ENCODE data around the gene GARRE1. TPM values are rescaled to one million over a fixed set of nuclear protein-coding genes. Genes with fewer than 3 reads are reported as not detected.

GARRE1 gene
- total and polyA plus RNA-seq, 2 of the 4 experiments (the other 2 are of a cell fraction): 13.8 to 16.9 TPM

GRCh38 chr19:34274284-34274826 is 20.0 kb downstream of the GARRE1 start:
- Histone ChIP-seq H4K5ac (ENCODE audit: low read depth, low read length) (peak overlapping the region; percentile 96), H4K20me1 (ENCODE audit: insufficient read depth, low read length) (peaks cover 5% of the 10 kb centered on the region; the same call in 1 of the 2 replicates), H2BK15ac (ENCODE audit: low read depth, low read length) (peak overlapping the region; percentile 100), H3K23ac (ENCODE audit: low read depth, low read length) (peak overlapping the region; percentile 98), H3K56ac (ENCODE audit: extremely low read depth, insufficient read depth, low read length) (peak overlapping the region; percentile 91), H2AFZ (replicated peaks; ENCODE audit: low read length, poor library complexity) (no peak overlapping the region), H3K9me1 (ENCODE audit: insufficient read depth, low read length) (peaks cover 36% of the 10 kb centered on the region), H3K14ac (replicated peaks; ENCODE audit: low read depth, low read length) (peak overlapping the region; percentile 86), H3K36me3 (ENCODE audit: control insufficient read depth, insufficient read depth, low read length) (0 out of 2 replicates have a peak, but pooled peaks cover 3% of the 10 kb centered on the region), H2AK5ac (ENCODE audit: low read depth, low read length) (peak overlapping the region; percentile 99), H3K79me1 (ENCODE audit: low read depth in 1 of 2, low read length in 2 of 2) (peaks cover 45 to 71% of the 10 kb centered on the region in 2 experiments), H3K27me3 (ENCODE audit: control insufficient read depth, insufficient read depth, low read length) (no peaks in the 10 kb centered on the region), H3K9ac (ENCODE audit: low read depth, low read length) (peak overlapping the region; percentile 69), H3K4me2 (ENCODE audit: low read depth, low read length) (peak overlapping the region; percentile 83), H3K4ac (ENCODE audit: low read depth, low read length) (peak overlapping the region; percentile 89), H3K4me3 (ENCODE audit: insufficient read depth, low read depth, low read length) (peak overlapping the region; percentile 4; the same call in 1 of the 2 replicates), H2BK5ac (ENCODE audit: low read depth, low read length, poor library complexity, severe bottlenecking) (peak overlapping the region; percentile 98), H4K91ac (ENCODE audit: insufficient read depth, low read depth, low read length) (peak overlapping the region; percentile 99), H3K27ac (ENCODE audit: insufficient read depth, low read length) (peak overlapping the region; percentile 94), H2BK120ac (ENCODE audit: low read depth, low read length) (peak overlapping the region; percentile 95), H3K9me3 (ENCODE audit: control insufficient read depth, insufficient read depth, low read length) (no peaks in the 10 kb centered on the region), H2BK20ac (ENCODE audit: low read depth, low read length) (peak overlapping the region; percentile 99), H3K18ac (ENCODE audit: low read depth, low read length) (peak overlapping the region; percentile 95), H4K8ac (ENCODE audit: low read depth in 2 of 2, low read length in 2 of 2) (peak overlapping the region; percentile 85 to 95), H3K4me1 (ENCODE audit: control insufficient read depth, insufficient read depth, low read length) (peaks cover 36% of the 10 kb centered on the region), H2AK9ac (replicated peaks; ENCODE audit: low read depth, low read length, poor library complexity) (peak overlapping the region; percentile 71)
- dilution Hi-C loops (cut with HindIII; ENCODE audit: low sequenced_read_pairs, unreplicated experiment) (no loop called here), intact Hi-C loops (cut with micrococcal nuclease) (loop anchor here (2.0 kb wide), 2 partner anchors 14 to 42 kb away; no protein-coding TSS in a partner anchor), in situ Hi-C loops (cut with MboI; ENCODE audit: low sequenced_read_pairs) (no loop called here)
- DNase-seq (peak; percentile 26), ATAC-seq (ENCODE audit: low read depth) (peak; percentile 67)
- CTCF ChIA-PET: interaction anchor here (0.5 to 1.0 kb wide), 3 partner anchors 40 to 70 kb away, joined by 3 read pairs; no protein-coding TSS in a partner anchor
- WGBS, 2 experiments (ENCODE audit: extremely low coverage in 2 of 2, insufficient read length in 1 of 2): 72% methylated on average over 3 of the region's 7 CpGs; no CpG with 5 or more reads in 1 of the 2 experiments
- POLR2A ChIA-PET (ENCODE audit: unreplicated experiment): interaction anchor here (0.6 to 0.7 kb wide), 2 partner anchors 186 to 471 kb away, joined by 3 read pairs; no protein-coding TSS in a partner anchor
- no TSS peak for BruUV-seq (replicated peaks)
- TF ChIP-seq NFE2L2 (IDR thresholded peaks at IDR 0.05; ENCODE audit: low read depth, low read length) (no peak), MXI1 (IDR thresholded peaks at IDR 0.05; ENCODE audit: borderline replicate concordance, low read depth, low read length) (no peak), CEBPB (IDR thresholded peaks at IDR 0.05; ENCODE audit: low read depth, low read length) (no peak), FOS (IDR thresholded peaks at IDR 0.05; ENCODE audit: low read depth, low read length) (no peak), USF2 (IDR thresholded peaks at IDR 0.05; ENCODE audit: low read depth, low read length) (no peak), RFX5 (IDR thresholded peaks at IDR 0.05; ENCODE audit: low read depth, low read length) (no peak), MAZ (IDR thresholded peaks at IDR 0.05; ENCODE audit: borderline replicate concordance, low read depth, low read length) (no peak), RAD21 (IDR thresholded peaks at IDR 0.05; ENCODE audit: low read length) (no peak), BHLHE40 (IDR thresholded peaks at IDR 0.05; ENCODE audit: low read depth, low read length) (no peak), POLR2A (IDR thresholded peaks at IDR 0.05; ENCODE audit: low read depth, low read length) (no peak), MAFK (IDR thresholded peaks at IDR 0.05; ENCODE audit: low read depth, low read length) (no peak), SMC3 (IDR thresholded peaks at IDR 0.05; ENCODE audit: low read depth, low read length) (no peak), RCOR1 (IDR thresholded peaks at IDR 0.05; ENCODE audit: insufficient replicate concordance, low read length) (no peak), ELK1 (IDR thresholded peaks at IDR 0.05; ENCODE audit: borderline replicate concordance, low read depth, low read length) (no peak)
- TF ChIP-seq, protein P1, sequence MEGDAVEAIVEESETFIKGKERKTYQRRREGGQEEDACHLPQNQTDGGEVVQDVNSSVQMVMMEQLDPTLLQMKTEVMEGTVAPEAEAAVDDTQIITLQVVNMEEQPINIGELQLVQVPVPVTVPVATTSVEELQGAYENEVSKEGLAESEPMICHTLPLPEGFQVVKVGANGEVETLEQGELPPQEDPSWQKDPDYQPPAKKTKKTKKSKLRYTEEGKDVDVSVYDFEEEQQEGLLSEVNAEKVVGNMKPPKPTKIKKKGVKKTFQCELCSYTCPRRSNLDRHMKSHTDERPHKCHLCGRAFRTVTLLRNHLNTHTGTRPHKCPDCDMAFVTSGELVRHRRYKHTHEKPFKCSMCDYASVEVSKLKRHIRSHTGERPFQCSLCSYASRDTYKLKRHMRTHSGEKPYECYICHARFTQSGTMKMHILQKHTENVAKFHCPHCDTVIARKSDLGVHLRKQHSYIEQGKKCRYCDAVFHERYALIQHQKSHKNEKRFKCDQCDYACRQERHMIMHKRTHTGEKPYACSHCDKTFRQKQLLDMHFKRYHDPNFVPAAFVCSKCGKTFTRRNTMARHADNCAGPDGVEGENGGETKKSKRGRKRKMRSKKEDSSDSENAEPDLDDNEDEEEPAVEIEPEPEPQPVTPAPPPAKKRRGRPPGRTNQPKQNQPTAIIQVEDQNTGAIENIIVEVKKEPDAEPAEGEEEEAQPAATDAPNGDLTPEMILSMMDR (conservative IDR thresholded peaks at IDR 0.05; ENCODE audit: low read depth, low read length): no peak

All from IMR-90 (cell line).